ENCODE results near the gene SCARF2.
"Not testable (repeated sequence)": the region's sequence is repeated elsewhere in the genome, so short reads cannot be mapped to it uniquely, and the experiment has no call there.

The SCARF2 gene

DNA sequence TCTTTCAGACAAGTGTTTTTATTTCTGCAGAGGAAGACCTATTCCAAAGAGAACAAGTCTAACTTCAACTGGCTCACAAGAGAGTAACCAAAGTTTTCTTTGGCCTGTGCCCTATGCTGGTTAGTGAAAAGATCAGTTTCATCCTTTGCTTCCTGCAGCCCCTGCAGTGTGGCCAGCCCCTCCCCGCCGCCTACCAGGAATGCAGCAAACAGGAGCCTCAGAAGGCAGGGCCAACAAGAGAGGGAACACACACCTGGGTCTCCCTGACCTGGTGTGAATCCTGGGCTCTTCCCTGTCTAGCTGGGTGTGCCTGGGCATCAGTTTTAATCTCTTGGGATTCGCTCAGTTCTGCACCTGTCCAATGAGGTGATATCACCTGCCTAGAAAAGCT is 21.5 kb upstream of the SCARF2 start:
- DNase-seq, result no peak

DNA sequence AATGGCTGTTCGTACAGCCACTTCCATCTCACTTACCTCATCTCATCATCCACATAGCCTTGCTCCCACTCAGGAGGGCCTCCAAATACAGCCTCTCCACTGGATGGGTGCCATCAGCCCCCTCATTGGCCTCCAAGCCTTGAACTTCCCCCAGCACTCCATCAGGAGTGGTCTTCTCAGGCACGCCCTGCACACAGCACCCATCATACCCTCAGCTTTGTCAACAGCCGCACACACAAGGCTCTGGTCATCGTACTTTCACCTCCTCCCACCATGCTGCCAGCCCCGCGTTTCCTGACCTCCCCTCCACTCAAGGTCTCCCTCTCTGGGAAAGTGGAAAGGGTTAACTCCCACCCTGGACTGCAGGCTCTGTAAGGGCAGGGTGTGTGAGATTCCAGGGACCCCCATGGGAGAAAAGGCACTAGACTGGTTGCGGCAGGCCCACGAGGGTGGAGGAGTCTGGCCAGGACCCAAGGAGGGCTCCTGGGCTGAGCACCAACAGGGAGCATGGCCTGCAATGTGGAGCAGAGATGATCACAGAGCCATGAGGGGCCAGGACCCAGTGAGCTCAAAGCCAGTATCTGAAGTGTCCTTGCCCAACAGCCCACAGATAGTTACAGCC is 21.0 kb upstream of the SCARF2 start:
- DNase-seq, result no peak

DNA sequence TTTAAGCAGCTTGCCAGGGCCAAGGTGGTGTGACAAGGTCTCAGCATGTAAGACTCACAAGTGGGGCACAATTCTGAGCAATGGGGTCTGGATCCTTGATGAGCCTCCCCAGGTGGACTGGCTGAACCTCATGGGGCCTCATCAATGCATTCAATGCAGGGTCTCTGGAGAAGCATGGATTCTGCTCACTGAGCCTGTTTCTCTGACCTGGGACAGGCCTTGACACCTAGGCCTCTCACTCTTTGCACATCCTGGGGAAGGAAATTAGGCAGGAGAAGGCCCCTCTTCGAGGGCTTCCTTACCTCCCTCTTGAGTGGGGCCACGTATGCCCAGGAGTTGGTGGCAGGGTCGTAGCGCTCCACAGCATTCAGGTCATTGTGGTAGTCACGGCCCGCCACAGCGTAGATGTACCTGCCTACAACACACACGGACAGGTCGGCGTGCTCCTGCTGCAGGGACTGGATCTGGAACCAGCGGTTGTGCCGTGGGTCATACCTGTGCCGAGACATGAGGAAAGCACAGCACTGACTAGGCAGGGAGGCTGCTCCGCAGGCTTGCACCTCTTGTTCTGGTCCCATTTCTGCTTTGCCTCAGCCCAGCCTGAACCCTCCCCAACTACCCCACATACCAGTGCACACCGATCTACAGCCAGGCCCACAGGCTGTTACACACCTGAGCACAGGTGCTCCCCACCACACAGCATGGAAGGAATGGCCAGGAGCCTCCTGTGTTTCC is 20.0 kb upstream of the SCARF2 start:
- no peak for DNase-seq

DNA sequence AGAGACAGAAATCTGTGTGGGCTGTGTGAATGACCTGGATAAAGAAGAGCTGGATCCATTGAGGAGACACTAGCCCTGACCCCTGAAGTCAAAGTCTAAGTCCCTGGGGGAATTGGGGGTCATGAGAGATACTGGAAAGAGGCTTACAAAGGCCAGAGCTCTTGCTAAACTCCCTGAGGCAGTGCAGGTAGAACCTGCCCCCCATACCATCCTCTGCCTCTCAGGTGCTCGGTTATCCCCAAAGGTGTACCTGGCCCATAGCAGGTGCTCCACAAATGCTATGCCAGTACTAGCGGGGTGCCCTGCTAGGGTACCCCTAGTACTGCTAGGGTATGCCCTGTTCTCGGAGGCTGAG is 19.1 kb upstream of the SCARF2 start:
- DNase-seq, result no peak

DNA sequence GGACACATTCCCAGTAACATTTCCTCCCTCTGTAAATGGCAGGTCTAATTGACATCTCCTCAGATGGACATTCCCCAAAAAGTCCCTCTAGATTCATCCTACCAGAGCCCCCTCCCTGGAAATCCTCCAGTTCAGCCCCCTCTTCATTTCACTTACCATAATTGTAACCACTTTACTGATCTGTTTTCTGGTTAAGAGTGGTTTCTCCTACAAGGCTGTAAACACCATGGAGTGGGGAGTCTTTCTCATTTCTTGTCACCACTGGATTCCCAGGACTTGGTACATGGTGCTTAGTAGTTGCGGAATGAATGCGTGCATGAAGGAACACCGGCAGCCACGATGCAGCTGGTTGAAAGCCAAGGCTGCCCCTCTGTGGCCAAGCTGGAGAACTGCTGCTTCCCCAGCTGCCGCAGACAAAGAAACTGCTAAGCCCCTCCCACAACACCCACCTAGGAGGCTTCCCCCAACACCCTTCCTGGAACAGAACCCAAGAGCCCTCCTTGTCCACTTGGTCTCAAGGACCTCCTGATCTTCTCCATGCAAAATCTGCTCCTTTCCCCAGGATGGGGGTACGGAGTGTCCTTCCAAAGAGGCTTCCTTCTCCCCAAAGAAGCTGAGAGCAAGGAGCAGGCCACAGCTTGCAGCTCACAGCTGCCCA is 18.6 kb upstream of the SCARF2 start:
- DNase-seq, result peak; percentile 90

DNA sequence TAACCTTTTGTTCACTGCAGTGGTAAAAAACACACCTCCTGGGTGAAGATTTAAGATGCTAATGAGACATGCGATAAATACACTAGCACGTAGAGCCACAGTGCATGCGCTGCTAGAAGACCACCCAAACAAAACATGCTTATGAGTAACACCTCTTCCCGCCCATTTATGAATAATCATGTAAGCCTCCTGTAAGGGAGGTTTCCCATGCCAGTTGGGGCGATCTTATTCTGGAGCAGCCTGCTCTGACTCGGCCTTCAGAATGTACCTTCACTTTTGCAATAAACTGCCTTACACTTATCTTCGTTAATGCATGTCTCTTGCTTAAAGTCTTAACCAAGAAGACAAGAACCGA is 18.1 kb upstream of the SCARF2 start:
- DNase-seq, result no peak

DNA sequence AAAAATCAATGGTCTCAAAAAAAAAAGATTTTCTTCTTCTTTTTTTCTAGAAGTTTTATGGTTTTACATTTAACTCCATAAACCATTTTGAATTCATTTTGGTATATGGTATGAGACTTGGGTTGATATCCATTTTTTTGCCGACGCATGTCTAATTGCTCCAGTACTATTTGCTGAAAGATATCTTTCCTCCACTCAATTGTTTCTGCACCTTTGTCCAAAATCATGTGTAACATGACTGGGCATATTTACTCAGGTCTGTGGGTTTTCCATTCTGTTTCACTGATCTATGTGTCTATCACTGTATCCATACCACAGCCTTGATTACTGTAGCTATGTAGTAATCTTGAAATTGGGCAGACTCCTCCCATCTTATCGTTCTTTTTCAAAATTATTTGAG is 15.6 kb upstream of the SCARF2 start:
- no peak for DNase-seq

DNA sequence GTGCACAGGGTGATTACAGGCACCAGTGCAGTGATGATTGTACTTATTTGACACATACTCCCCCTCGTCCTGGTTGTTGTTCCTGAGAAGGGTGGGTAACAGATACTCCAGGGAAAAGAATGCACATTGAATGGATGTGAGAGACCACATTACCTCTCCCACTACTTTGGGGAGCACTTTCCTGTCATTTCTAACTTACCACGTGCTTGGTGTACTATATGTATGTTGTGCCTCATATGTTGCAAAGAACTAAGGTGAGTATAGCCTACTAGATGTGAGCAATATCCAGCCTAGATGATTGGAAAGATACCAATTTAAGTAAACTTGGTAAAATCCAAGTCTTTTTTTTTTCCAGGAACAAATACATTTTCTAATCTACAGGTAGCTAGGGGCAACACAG is 14.3 kb upstream of the SCARF2 start:
- DNase-seq, result no peak

DNA sequence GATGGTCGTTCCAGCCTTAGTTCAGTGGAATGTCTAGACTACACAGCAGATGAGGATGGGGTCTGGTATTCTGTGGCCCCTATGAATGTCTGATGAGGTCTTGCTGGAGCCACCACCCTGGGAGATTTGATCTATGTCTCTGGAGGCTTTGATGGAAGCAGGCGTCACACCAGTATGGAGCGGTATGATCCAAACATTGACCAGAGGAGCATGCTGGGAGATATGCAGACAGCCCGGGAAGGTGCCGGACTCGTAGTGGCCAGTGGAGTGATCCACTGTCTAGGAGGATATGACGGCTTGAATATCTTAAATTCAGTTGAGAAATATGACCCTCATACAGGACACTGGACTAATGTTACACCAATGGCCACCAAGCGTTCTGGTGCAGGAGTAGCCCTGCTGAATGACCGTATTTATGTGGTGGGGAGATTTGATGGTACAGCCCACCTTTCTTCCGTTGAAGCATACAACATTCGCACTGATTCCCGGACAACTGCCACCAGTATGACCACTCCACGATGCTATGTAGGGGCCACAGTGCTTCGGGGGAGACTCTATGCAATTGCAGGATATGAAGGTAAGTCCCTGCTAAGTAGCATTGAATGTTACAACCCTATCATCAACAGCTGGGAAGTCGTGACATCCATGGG is 13.6 kb upstream of the SCARF2 start:
- not testable (repeated sequence) for DNase-seq

DNA sequence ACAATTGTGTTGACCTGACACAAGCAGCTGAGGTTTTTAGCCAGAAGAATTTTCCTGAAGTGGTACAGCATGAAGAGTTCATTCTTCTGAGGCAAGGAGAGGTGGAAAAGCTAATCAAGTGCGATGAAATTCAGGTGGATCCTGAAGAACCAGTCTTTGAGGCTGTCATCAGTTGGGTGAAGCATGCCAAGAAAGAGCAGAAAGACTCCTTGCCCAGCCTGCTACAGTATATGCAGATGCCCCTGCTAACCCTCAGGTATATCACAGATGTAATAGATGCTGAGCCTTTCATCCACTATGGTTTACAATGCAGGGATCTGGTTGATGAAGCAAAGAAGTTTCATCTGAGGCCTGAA is 12.9 kb upstream of the SCARF2 start:
- DNase-seq, result no peak

DNA sequence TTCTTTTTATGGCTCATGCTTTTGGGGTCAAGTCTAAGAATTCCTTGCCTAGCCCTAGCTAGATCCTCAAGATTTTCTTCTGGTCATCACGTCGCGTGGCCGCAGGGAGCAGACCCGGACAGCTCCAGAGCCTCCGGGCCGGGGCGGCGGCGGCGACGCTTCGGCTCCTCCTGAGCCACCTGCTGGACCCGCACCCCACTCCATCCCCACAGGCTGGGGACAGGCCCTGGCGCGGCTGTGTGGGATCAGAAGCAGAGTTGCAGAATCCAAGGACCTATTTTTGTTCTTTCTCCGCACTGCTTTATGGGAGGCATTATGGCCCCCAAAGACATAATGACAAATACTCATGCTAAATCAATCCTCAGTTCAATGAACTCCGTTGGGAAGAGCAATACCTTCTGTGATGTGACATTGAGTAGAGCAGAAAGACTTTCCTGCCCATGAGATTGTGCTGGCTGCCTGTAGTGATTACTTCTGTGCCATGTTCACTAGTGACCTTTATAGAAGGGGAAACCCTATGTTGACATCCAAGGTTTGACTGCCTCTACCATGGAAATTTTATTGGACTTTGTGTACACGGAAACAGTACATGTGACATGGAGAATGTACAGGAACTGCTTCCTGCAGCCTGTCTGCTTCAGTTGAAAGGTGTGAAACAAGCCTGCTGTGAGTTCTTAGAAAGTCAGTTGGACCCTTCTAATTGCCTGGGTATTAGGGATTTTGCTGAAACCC is 12.4 kb upstream of the SCARF2 start:
- DNase-seq, result no peak

DNA sequence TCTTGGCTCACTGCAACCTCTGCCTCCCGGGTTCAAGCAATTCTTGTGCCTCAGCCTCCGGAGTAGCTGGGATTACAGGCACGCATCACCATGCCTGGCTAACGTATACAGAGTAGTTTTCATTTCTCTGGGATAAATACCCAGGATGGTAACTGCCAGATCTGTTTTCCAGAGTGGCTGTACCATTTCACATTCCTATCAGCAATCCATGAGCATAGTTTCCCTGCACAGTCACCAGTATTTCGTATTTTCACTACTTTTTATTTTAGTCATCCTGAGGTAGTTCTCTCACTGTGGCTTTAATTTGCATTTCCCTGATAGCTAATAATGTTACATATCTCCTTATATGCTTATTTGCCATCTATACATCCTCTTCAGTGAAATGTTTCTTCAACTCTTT is 11.0 kb upstream of the SCARF2 start:
- no peak for DNase-seq

DNA sequence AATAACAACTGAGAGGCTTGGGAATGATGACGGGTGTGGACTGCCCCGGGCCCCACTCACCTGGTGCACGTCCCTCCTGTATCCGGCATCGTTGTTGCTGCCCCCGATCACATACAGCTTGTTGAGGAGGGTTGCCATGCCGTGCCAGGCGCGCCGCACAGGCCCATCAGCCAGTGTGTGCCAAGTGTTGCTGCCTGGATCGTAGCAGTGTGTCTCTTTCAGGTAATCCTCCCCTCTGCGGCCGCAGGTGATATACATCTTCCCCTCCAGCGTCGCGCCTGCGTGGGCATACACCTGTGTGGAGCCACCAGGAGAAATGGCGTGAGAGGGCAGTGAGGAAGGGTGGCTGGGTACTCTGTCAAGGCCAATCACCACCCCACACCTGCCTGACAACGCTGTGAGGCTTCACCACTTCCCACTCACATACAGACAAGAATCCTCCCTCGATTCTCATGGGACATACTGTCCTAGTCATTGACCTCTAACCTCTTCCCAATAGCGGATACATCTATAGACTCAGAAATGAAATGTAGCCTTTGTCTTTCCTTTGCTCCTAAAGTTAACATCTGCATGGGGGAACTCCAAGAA is 8.9 kb upstream of the SCARF2 start:
- no peak for DNase-seq

DNA sequence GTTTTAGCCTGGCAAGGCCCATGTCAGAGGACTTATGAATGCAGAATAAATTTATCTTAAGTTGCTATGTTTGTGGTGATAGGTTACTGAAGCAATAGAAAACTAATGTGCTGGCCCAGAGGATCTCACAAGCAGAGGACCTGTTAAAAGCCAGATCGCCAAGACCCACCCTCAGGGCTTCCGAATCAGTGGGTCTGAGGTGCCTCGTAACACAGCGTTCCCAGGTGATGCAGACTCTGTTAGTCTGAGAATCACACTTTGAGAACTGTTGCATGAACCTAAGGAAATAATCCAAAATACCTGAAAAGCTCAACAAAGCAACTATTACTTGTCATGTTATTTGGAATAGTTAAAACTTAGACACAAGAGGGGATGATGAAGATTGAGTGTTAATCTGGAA is 6.7 kb upstream of the SCARF2 start:
- DNase-seq, result no peak

DNA sequence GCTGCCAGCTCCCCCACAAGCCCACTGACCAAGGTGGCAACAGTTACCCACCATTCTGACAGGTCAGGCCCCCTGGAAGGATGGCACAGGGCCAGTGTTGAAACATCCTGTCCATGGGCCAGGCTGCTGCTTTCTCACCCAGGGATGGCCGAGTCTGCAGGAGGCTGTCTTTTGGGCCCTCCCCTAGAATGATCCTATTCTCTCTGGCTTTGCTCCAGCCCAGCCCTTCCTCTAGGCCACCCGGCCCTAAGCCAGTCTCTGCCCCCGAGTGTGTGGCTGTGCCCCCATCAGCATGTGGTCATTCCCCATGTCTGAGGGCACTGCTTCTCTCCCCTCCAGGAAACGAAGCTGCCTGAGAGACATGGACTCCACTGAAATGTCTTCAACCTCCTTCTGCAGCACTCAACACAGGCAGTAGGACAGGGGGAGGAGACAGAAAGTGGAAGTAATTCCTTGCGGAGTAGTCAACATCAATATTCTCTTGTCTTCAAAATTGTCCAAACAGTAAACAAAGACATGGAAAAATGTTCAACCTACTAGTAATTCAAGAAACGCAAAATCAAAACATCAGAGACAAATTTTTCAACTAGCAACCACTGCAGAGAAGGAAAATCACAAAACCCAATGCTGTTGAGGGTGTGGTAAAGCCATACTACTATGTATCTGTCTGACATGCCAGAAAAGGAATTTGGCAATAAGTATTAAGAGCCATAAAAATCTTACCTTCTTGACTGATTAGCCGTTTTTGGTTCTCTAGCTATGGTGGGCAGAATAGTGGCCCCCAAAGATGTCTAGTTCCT is 5.1 kb upstream of the SCARF2 start:
- DNase-seq, result no peak

DNA sequence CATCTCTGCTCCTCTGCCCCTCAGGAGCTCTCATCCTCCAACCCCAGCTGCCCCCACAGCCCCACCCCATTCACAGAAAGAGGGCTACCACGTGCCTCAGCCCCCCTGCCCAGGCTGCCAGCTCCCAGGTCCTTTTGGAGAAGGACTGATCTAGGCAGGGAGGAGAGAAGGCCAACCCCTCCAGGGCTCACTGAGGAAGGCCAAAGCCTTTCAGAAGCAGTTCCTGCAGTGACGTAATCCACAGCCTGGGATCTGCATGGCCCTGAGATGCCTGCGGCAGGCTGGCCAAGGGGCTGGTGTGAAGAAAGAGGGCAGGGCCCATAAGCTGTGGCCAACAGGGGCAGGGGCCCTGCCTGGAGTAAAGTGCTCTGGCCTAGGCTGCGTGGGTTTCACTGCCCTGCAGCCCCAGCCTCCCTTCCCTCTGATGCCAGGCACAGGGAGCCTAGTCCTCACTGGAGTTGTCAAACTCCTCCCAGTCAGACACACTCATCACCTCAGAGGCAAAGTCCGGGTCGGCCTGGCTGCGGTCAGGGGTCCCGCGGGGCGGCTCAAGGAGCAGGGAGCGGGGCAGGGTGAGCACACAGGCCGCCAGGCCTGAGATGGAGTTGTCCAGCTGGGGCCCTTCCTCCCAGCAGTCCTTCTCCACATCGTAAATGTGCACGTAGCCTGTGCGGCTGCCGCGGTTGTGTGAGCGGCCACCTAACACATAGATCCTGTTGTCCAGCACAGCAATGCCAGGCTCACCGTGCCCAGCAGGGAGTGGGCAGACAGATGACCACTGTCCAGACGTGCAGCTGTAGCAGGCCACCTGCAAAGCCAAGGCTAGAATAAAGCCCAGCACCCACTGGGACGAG is 4.2 kb upstream of the SCARF2 start:
- no peak for DNase-seq

DNA sequence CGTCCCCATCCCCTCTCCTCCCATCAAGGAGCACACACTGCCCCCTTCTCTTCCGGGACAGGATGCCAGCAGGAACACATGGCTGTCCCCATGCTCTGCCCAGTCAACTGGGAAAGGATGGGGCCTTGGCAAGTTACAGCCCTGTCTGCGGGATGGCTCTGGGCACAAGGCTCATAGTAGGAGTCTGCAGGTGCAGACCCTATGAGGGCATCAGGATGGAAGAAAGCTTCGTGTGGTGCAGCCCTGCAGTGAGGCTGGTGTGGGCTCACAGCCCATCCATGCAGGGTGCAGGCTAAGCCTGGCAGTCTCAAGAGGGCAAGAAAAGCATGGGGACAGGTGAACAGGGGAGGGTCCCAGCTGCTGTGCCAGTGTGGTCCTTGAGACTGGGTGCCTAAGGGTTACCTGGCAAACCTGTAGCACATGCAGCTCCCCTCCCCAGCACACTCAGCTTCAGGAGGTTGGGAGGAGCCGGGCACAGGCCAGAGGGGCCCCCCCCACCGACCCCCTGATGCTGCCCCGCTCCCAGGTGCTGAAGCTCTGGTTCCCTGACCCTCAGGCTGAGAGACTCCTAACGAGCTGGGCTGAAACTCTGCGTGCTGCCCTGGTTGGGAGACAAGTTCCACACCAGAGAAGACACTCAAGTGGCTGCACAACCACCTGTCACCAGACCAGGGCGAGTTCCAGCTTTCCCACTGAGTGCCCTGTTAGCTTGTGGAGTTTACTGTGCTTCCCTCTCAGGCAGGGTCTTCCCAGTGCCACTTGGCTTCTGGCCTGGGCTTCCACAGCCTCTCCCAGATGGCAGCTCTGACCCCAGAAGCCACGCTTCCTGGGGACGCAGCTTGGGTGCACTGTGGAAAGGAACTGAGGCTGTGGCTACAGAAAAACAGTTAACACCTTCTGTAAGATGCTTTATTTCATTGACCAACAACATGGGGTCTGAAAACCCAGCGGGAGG is 3.3 kb upstream of the SCARF2 start:
- DNase-seq, result no peak

DNA sequence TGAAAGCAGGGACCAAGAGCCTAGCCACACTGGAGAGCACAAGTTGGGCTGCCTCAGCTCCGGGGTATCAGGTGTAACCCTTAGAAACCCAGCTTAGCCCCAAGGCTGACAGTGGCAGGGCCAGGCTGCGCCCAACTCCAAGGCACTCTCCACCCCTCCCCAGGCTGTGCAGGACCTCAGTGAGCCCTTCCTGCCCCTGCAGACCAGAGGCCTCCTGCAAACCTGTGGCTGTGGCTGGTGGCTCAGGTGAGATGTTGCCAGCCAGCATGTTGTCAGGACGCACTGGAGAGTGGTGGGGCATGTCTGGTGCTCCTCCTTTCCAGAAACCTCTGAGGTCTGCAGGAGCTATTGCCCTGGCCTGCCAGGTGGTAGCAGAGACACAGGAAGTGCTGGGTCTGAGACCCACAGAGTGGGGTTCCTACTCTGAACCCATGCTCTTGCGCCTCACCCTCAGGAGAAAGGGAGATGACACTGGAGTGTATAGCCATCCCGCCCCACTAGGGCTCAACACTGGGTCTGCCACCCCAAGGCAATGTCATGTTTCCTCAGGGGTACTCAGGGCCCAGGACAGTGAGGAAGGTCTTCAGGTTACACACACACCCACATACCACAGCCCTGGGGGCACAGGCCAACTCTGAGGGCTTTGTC is 2.4 kb upstream of the SCARF2 start:
- DNase-seq, result no peak

DNA sequence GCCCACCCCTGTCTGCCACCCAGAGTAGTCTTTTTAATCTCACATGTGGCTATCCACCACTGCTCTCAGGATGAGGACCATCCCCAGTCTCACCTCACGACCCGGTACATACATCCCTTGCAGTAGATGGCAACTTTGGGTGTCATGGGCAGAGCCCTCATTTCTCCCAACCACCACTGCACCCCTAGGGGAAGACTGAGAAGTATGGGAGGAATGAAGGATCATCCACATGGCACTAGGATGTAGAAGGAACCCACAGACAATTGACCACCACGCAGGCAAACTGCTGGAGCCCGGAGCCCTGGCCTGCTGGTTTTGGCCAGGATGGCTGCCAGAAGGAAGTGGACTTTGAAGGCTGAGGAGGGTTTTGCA is 1.9 kb upstream of the SCARF2 start:
- DNase-seq, result no peak
